Measurements from ENCODE around the gene AGAP1.

GRCh38 chr2:235739704-235740415 lies 246.0 kb downstream of the AGAP1 start:
- TF ChIP-seq CTCF (IDR thresholded peaks at IDR 0.05) (no peak), POLR2A (IDR thresholded peaks at IDR 0.05) (no peak)
